Endometrial microvascular endothelial cells (primary cell): Measurements from ENCODE around the gene SHC4. TPM values are rescaled to one million over a fixed set of nuclear protein-coding genes. Genes with fewer than 3 reads are reported as not detected.
"Not testable (repeated sequence)": the region's sequence is repeated elsewhere in the genome, so short reads cannot be mapped to it uniquely, and the experiment has no call there.

ENCODE experiments used
- in situ Hi-C: cut with HindIII; loops from 2 replicates; pipeline ENCODE4 v1.10.0; 2017; ENCODE audit warnings: low sequenced_read_pairs, low pct_unique_long_range_greater_than_20kb; ENCODE audit errors: inconsistent ontology term
- total RNA-seq: library from RNA; depleted of rRNA; stranded (reverse); fragments of >200 nt; gene quantifications from one replicate; pipeline ENCODE4 v1.2.3, GENCODE V29; 2015; ENCODE audit errors: inconsistent ontology term

SHC4 gene
- total RNA-seq, 1 donor from 2014 or later = 0.09 TPM

DNA sequence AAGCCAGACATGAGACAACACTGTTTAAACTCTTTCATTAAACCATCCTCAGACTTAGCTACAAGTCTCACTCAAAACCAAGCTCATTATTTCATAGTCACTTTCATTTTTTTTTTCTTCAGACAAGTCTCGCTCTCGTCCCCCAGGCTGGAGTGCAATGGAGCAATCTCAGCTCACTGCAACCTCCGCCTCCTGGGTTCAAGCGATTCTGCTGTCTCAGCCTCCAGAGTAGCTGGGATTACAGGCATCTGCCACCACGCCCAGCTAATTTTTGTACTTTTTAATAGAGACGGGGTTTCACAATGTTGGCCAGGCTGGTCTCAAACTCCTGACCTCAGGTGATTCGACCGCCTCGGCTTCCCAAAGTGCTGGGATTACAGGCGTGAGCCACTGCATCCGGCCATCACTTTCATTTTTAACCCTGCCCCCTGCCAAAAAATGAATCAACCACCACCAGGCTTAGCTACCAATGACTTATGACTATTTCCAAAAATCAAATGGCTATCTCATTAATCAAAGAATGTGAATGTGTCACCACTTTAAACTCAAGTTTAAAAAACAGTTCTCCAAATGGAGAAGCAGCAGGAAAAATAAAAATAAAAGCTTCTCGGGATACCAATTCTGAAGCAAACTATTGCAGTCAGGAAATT, 173.1 kb downstream of the SHC4 start:
- in situ Hi-C loops = not testable (repeated sequence)

GRCh38 chr15:48785712-48786111, 178.0 kb downstream of the SHC4 start:
- in situ Hi-C loops = no loop called here

DNA sequence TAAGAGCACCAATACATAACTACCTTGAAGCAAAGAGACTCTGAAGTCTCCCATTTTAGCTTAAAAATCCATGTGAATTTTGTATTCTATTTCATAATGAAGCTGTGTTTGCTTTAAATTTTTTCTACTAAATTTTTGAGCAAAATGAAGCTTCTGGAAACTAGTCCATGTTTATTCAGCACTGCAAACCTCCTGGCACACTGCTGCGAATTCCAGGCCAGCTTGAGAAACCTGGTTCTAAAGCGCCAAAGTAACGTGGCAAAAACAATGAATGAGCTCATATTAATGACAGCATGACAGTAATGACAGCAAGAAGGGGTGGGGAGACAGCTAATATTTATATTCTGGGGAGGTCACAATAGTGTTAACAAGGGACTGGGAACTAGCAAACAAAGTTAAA, 178.5 kb downstream of the SHC4 start:
- in situ Hi-C loops = no loop called here

DNA sequence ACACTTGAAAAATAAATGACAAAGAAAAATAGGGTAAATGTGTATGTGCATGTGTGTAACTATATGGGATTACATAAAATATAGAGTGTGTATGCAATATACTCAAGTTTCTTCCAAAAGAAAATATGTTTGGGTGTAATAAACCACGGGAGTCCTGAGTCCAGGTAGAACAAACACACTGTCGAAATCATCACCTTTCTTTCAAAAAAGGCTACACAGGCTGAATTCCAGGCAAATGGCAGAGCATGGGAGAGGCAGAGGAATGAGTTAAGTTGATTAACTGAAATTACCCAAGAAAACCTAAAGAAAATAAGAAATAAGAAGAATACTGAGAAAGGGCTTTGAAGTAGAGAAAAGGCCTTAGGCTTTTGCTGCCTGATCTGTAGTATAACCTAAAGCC, 179.0 kb downstream of the SHC4 start:
- in situ Hi-C loops = no loop called here

- in situ Hi-C loops = no loop called here
Observed at GRCh38 chr15:48782911-48783310, 180.8 kb downstream of the SHC4 start.

DNA sequence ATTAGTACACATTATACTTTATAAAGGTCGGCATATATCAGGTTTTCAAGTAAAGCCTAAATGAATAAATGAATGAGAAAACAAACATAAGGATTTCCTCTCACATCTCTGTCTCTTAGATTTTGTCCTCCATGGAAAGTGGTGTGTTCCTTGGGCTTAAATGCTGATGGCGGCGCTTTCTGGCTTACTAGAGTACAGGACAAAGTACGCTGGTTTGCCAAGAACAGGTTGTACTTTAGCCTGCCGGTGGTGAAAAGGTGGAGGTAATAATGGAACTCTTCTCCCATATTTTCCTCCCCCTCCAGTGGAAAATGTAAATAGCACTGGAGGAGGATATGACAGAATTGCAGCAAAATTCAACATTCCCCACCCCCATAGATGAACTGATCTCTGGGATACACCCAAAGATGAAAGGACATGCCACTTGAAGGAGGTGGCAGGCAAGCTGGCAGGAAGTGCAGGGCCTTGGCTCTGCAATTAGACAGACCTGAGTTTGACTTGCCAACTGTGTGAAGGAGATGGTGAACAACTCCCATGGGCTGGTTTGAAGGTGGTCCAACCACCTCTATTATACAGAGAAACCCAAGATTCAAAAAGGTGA, 182.1 kb downstream of the SHC4 start:
- in situ Hi-C loops = no loop called here

DNA sequence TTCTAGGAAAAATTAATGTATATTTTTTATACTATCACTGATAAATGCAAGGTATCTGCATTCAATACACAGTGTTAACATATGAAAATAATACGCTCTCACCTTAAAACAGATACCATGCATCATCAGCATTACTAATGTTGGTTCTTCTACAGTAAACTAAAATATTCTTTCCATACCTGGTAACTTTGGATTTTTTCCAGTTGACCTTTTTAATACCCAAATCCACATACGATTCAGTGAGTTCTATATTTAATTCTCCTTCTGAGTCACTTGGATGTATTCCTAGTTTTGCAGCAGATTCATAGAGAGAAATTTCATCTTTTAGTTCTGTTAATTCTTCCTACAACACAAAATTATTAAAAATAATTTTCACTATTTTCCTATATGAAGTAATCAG, 182.7 kb downstream of the SHC4 start:
- in situ Hi-C loops = no loop called here

DNA sequence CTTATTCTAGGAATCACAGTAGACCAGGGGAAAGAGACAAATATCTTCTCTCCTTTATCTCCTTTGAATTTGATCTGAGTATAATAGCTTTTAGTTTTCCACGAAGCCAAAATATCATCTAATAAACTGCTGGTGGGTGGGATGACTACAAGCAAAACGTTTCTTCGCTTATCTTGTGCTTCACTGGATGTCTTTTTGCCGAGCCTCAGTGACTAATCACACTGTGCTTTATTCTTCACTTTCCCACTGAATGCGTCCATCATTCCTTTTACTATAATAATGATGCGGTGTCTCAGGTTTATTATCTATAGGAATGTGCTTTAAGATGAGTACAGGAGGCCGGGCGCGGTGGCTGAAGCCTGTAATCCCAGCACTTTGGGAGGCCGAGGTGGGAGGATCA, 185.4 kb downstream of the SHC4 start:
- in situ Hi-C loops = no loop called here

DNA sequence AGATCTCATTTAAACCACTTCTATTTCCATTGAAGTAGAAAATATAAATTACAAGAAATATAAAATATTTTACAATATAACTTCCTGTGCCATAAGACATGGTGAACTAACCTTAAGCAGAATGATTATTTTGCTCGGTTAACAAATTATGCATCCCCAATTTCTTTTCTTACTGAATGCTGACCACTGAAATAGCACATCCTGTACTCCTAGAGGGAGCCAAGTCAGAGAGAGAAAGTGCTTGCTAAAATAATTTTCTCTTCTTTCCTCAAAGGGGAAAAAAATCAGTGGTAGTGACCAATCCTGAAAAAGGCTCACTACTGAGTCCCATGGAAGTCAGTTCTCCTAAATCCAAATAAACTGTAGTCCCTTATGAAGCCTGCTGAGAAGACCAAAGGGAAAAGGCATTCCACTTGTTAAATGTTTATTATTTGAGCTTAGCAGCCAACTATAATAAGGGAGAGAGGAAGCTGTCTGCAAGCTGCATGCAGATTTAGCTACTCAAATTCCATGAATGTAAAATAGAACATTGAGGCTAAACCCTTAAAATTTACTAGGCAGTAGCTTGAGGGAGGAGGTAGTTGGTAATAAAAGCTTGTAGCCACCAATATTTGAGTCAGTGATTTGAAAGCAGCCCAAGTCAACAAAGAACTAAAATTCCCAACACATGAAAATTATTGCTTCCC, 185.9 kb downstream of the SHC4 start:
- in situ Hi-C loops = no loop called here

GRCh38 chr15:48775546-48775945, 188.2 kb downstream of the SHC4 start:
- in situ Hi-C loops = no loop called here

- in situ Hi-C loops = no loop called here
Observed at GRCh38 chr15:48774484-48774883, 189.2 kb downstream of the SHC4 start.

Other genes with a start within 250 kb of the SHC4 start
- 3.4 TPM for gene CEP152, start 152.8 kb downstream of the SHC4 start, total RNA-seq
- 221 TPM for gene EID1, start 85.8 kb downstream of the SHC4 start, total RNA-seq
- gene SECISBP2L, start 82.5 kb upstream of the SHC4 start, total RNA-seq = 28.0 TPM
- gene COPS2, start 191.7 kb upstream of the SHC4 start, total RNA-seq = 75.3 TPM
- 57.7 TPM for gene GALK2, start 206.3 kb upstream of the SHC4 start, total RNA-seq